Pancreas (tissue), 10 donors: ENCODE results near the gene NYAP1. TPM values are rescaled to one million over a fixed set of nuclear protein-coding genes. Genes with fewer than 3 reads are reported as not detected.

Experiments used
- ATAC-seq, 4 donors: fragments of 200-7000 bp; cut with Tn5 transposase; one replicate each; pipeline versions ENCODE4 v1.8.0 to v1.9.1; 2020; ENCODE audit warnings: mild to moderate bottlenecking in 4 of 4, moderate library complexity in 4 of 4
- DNase-seq, 6 donors: peaks; one replicate each; pipeline ENCODE4 v3.0.0-alpha.2; 2020
- FAIRE-seq: peaks from 2 replicates; lab custom pipeline; 2012; peaks lifted over from hg19 to GRCh38; lab: Jason Lieb, UNC
- H3K27ac ChIP-seq, 4 donors: fragments of 200-600 bp; sonication (generic); 1 replicate in 3 of 4; 2 replicates in 1 of 4; pipeline versions ENCODE4 v1.5.0 to v1.8.0; 2020
- H3K27me3 ChIP-seq, 4 donors: fragments of 200-600 bp; one replicate each; pipeline ENCODE4 v1.8.0; 2021
- H3K36me3 ChIP-seq, 3 donors: fragments of 200-600 bp; sonication (generic) in 1 of 3; one replicate each; pipeline versions ENCODE4 v1.5.0 to v1.8.0; 2020 to 2021
- H3K4me1 ChIP-seq, 3 donors: fragments of 200-600 bp; one replicate each; pipeline ENCODE4 v1.8.0; 2021
- H3K4me3 ChIP-seq, 4 donors: fragments of 200-600 bp; sonication (generic) in 2 of 4; one replicate each; pipeline versions ENCODE4 v1.5.0 to v1.8.0; 2020 to 2021
- H3K9me3 ChIP-seq, 4 donors: fragments of 200-600 bp; one replicate each; pipeline ENCODE4 v1.8.0; 2021
- CTCF ChIP-seq, 4 donors: fragments of 200-600 bp; sonication (generic) in 3 of 4; IDR thresholded peaks; one replicate each; pipeline versions ENCODE4 v1.5.0 to v1.8.0; 2021; ENCODE audit warnings: antibody characterized with exemption in 4 of 4
- WGBS, 2 donors: extraction: QIAGEN DNeasy Blood & Tissue Kit; methylation state at CpG; one replicate each; pipeline ENCODE4 v1.1.7; 2013; 5-methylcytosine and 5-hydroxymethylcytosine counted together
- intact Hi-C, 3 donors: fragments of 100-400 bp; cut with DNase I; formaldehyde crosslinking; loops; one replicate each; pipeline versions ENCODE4 v1.11.1 to v1.14.2; 2022
- polyA plus RNA-seq, 2 donors: library from polyadenylated mRNA; stranded (reverse); fragments of 200-250 nt; gene quantifications; one replicate each; pipeline ENCODE4 v1.2.3, GENCODE V29; 2013
- total RNA-seq, 6 donors: library from RNA; stranded (reverse); fragmentation: NEBNext Ultra II Directional in 4 of 6; extraction: Animal tissue kit (Norgen Biotek cat#: 25700) in 4 of 6; gene quantifications; one replicate each; pipeline versions ENCODE4 v1.2.1 to v1.2.4, GENCODE V29; 2021 to 2023
- donor health status: healthy with polysubstance abuse.
- donor health status: DM: no; HTN: no; CAD: no; lungs with moderate emphysema.
- donor health status: DM: no; HTN: no; CAD: no.
- donor health status: control.
- donor health status: control.
- donor health status: Bipolar disorder and iron deficiency.
- donor health status: DM: yes; HTN: yes; CAD: no.
- donor health status: DM: no; HTN: no; CAD: no.
- donor health status: DM: no; HTN: no; CAD: no.
- donor health status: DM: yes; HTN: yes; CAD: no.

Gene NYAP1
- total and polyA plus RNA-seq, 8 donors = 0.25 to 4.8 (median 0.96) TPM

GRCh38 chr7:100489824-100490223 is 6.1 kb downstream of the NYAP1 start:
- Histone ChIP-seq H3K27ac (no peak overlapping the region), H3K4me1 (peaks cover 0 to 5% (median 0%) of the 10 kb centered on the region in 3 donors), H3K36me3 (no peaks in the 10 kb centered on the region), H3K27me3 (no peaks in the 10 kb centered on the region), H3K9me3 (no peaks in the 10 kb centered on the region), H3K4me3 (no peak overlapping the region)
- no peak for TF ChIP-seq CTCF (IDR thresholded peaks at IDR 0.05)
- FAIRE-seq = no peak
- WGBS, 2 donors = 46 to 54% methylated on average over 9 of the region's 9 CpGs
- peak in 3 of 6 donors; percentile 44 to 65 (median 60) for DNase-seq
- intact Hi-C loops = loop anchor here in 1 of 3 donors (10.0 kb wide), 1 partner anchor 45 kb away; the partner anchor contains the start of gene AGFG2
- ATAC-seq = peak in 3 of 4 donors; percentile 51 to 75 (median 74)

DNA sequence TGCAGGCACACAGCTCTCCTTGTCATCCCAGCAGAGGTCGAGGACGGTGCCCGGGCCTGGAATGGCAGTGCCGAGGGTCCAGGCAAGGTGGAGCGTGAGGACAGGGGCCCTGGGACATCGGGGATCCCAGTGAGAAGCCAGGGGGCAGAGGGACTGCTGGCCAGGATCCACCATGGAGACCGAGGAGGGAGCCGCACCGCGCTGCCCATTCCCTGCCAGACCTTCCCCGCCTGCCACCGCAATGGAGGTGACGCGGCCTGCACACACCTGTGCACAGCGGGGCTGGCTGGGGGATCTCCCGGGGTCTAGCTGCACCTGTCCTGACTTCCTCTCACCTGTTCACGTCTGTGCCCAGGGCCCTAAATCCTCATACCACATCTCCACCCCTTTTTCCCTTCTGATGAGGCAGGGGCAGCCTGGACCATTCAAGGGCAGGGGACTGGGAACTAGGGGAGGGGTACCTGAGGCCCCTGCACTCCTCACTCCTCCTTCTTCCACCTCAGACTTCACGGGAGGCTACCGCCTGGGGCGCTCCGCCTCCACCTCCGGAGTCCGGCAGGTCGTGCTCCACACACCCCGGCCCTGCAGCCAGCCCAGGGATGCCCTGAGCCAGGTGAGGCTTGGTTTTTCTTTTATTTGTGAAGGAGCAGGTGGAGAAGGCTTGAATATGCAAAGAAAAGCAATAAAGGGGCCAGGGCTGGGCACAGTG is 6.9 kb downstream of the NYAP1 start:
- Histone ChIP-seq H3K36me3 (no peaks in the 10 kb centered on the region), H3K4me3 (no peak overlapping the region), H3K27me3 (no peaks in the 10 kb centered on the region), H3K4me1 (peaks cover 0 to 5% (median 0%) of the 10 kb centered on the region in 3 donors), H3K9me3 (no peaks in the 10 kb centered on the region), H3K27ac (no peak overlapping the region)
- ATAC-seq (no peak), FAIRE-seq (no peak), DNase-seq (peak in 1 of 6 donors; percentile 66)
- 82% methylated on average over 22 to 25 of the region's 25 CpGs for WGBS, 2 donors
- no peak for TF ChIP-seq CTCF (IDR thresholded peaks at IDR 0.05)
- intact Hi-C loops = no loop called here

- Histone ChIP-seq H3K9me3 (no peaks in the 10 kb centered on the region), H3K27ac (no peak overlapping the region), H3K4me3 (no peak overlapping the region), H3K36me3 (no peaks in the 10 kb centered on the region), H3K4me1 (peaks cover 0 to 5% (median 0%) of the 10 kb centered on the region in 3 donors), H3K27me3 (no peaks in the 10 kb centered on the region)
- no peak for ATAC-seq
- FAIRE-seq = no peak
- intact Hi-C loops = no loop called here
- no peak for TF ChIP-seq CTCF (IDR thresholded peaks at IDR 0.05)
- DNase-seq = no peak
- WGBS, 2 donors = 93 to 95% methylated on average over 5 of the region's 5 CpGs
These were observed 7.5 kb downstream of the NYAP1 start for GRCh38 chr7:100491192-100491578.

DNA sequence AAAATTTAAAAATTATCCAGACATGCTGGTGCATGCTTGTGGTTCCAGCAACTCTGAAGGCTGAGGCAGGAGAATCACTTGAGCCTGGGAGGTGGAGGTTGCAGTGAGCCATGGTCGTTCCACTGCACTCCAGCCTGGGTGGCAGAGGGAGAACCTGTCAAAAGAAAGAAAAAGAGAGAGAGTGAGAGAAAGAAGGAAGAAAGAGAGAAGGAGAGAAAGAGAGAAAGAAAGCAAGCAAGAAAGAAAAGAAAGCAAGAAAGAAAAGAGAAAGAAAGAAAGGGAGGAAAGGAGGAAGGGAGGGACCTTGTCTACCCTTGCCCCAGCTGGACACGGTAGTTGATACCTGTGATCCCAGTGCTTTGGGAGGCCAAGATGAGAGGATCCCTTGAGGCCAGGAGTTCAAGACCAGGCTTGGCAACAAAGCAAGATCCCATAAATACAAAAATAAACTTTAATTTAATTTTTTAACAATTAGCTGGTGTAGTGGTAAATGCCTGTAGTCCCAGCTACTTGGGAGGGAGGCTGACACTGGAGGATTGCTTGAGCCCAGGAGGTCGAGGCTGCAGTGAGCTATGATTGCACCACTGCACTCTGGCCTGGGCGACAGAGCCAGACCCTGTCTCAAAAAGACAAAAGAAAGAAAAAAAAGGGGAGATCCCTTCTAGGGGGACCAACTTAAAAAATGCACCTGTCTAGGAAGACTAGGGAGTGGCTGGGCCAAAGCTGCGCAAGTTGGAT is 9.2 kb downstream of the NYAP1 start:
- ATAC-seq = no peak
- H3K4me3 ChIP-seq = peak overlapping the region in 2 of 4 donors; percentile 25 to 46
- H3K9me3 ChIP-seq = no peaks in the 10 kb centered on the region
- 83 to 85% methylated on average over 5 of the region's 5 CpGs for WGBS, 2 donors
- H3K4me1 ChIP-seq = peaks cover 0 to 5% (median 0%) of the 10 kb centered on the region in 3 donors
- TF ChIP-seq CTCF (IDR thresholded peaks at IDR 0.05) = no peak
- FAIRE-seq = no peak
- H3K27me3 ChIP-seq = no peaks in the 10 kb centered on the region
- no peaks in the 10 kb centered on the region for H3K36me3 ChIP-seq
- intact Hi-C loops = no loop called here
- no peak for DNase-seq
- H3K27ac ChIP-seq = no peak overlapping the region
